ENCODE data around the gene FANCB. TPM values are rescaled to one million over a fixed set of nuclear protein-coding genes. Genes with fewer than 3 reads are reported as not detected.

Gene FANCB
- total and polyA plus RNA-seq, 2 of the 8 experiments (the other 6 are each of a cell fraction or from before 2014, with no cell fraction given), result 1.9 to 13.8 TPM

DNA sequence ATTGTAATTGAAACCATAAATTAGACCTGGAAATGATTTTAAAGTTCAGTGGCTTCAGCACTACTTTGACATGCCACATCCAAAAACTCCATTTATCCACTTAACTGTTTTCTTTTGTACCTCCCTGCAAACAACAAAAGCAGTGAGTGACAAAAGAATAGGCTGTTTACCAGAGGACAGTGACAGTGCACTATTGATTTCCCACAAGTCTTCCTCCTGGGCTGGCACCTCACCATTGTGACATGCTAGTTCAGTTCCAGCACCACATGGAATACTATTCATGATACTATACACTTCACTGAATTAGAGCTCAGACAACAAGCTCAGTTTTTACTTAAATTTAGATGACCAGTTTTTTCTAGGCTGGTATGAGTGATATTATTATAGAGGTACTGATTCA lies 29.7 kb upstream of the FANCB start (continued):
- no peak for TF ChIP-seq CHD2 (IDR thresholded peaks at IDR 0.05; ENCODE audit: low read length)
- no peak for TF ChIP-seq TAF7 (optimal IDR thresholded peaks at IDR 0.05; ENCODE audit: borderline replicate concordance, low read depth, low read length)
- no peak for TF ChIP-seq SIX5 (IDR thresholded peaks at IDR 0.05; ENCODE audit: low read depth, low read length)
- no peak for TF ChIP-seq JUND (IDR thresholded peaks at IDR 0.05; ENCODE audit: low read length)
- TF ChIP-seq SRF (IDR thresholded peaks at IDR 0.05; ENCODE audit: low read depth, low read length), result no peak
- TF ChIP-seq SIN3A (conservative IDR thresholded peaks at IDR 0.05 in 1 of 2, IDR thresholded peaks at IDR 0.05 in 1 of 2; ENCODE audit: low read depth in 1 of 2, low read length in 2 of 2), result no peak

Measured in H1 (cell line).